ENCODE results near the gene HEATR3.

- TF ChIP-seq CTCF (IDR thresholded peaks at IDR 0.05; ENCODE audit: low read depth, low read length) (no peak), POLR2A (IDR thresholded peaks at IDR 0.05; ENCODE audit: extremely low read depth, insufficient read length) (no peak), MAX (IDR thresholded peaks at IDR 0.05; ENCODE audit: low read depth, low read length) (no peak), MYC (IDR thresholded peaks at IDR 0.05; ENCODE audit: low read depth, low read length) (no peak)
These were observed 18.9 kb upstream of the HEATR3 start for GRCh38 chr16:50046853-50047252.

All from NB4 (cell line).